Globus pallidus (tissue), 1 donor: Measurements from ENCODE around the gene SLC25A24.

ENCODE experiments used
- DNase-seq: peaks from one replicate; pipeline ENCODE4 v3.0.0-alpha.2; 2015; ENCODE audit warnings: low spot score

The SLC25A24 gene

DNA sequence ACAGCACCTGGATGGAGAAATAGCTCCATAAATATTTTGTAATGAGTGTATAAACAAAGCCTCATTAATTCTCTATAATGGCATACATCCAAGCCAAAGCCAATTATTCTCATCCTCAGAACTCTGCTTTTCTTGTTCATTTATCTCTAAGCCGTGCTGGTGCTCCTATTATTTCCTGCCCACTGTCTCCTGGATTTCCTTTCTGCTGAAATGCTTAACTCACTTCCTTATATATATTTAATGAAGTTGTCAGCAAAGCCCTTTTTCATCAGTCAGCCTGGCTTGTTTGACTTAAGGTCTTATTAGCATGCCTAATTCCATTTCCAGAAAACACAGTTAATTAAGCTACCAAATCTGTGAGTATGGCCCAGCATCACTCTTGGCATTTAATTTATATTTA lies 93.4 kb downstream of the SLC25A24 start:
- DNase-seq: no peak

DNA sequence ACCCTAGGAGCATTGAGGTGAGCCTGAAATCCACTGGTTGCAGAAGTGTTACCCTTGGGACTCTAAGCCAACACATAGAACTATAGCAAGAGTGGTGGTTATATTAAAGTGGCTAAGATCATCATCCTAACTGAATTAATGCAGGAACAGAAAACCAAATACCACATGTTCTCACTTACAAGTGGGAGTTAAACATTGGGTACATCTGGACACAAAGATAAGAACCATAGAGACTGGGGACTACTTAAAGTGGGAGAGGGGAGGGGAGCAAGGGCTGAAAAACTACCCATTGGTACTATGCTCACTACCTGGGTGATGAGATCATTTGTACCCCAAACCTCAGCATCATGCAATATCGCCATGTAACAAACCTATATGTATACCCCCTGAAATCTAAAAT lies 100.0 kb downstream of the SLC25A24 start:
- no peak for DNase-seq

GRCh38 chr1:108097018-108097417 lies 103.1 kb downstream of the SLC25A24 start:
- no peak for DNase-seq

- no peak for DNase-seq
These were observed 104.1 kb downstream of the SLC25A24 start for GRCh38 chr1:108096089-108096488.

GRCh38 chr1:108089477-108089876 lies 110.7 kb downstream of the SLC25A24 start:
- no peak for DNase-seq

DNA sequence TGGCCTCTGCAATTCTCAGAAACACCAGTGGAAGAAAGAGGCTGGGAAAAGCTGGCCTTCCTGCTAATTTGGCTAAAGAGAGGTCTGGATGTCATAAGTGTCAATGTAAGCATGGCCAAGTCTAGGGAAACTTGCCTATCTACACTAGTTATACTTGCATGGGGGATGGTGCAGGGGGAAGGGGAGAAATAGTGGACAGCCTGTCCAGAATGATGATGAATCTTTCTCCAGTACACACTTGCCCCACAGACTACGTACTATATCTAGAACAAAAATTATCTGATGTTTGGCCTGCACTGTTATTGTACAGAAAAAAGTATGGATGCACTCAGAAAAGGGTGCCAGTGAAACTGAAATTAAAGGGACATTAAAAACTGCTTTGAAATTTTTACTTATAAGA lies 114.5 kb downstream of the SLC25A24 start:
- DNase-seq: no peak

DNA sequence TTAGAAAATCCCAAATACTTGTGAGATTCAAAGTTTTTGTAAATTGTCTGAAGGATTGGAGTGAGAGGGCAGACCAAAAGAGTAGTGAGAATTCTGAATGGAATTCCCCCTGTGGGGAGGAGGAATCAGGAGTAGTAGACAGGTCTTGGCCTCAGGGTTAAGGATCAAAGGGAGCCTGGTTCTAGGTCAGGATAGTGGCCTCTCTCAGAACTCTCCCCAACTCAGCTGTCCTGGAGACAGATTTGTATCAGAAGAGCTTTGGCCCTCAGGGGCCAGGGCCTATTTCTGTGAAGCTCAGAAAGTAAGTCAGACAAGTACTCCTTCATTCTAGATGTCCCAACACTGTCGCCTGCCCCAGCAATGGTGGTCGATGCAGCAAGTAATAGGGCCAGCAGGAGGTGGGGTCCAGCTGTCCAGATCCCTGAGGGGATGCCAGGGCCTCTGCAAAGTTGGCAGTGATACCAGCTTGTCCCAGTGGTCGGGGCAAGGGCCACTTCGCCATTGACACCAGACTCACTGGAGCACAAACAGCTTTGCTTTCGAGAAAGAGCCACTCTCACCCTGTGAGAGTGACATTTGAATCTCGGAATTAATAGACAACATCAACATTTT lies 115.2 kb downstream of the SLC25A24 start:
- no peak for DNase-seq
